Measurements from ENCODE around the gene SPOP. TPM values are rescaled to one million over a fixed set of nuclear protein-coding genes. Genes with fewer than 3 reads are reported as not detected.

The SPOP gene
- total and polyA plus RNA-seq, 9 of the 15 experiments (the other 6 are each of a cell fraction or from before 2014, with no cell fraction given), result 34.2 to 65.9 (median 39.7) TPM

GRCh38 chr17:49700960-49701359, 23.1 kb upstream of the SPOP start:
- Histone ChIP-seq H3K9me3 (replicated peaks; ENCODE audit: control insufficient read depth, insufficient read depth, low read depth, low read length) (no peaks in the 10 kb centered on the region), H3K27me3 (ENCODE audit: control insufficient read depth in 2 of 2, insufficient read depth in 2 of 2, low read length in 2 of 2) (no peaks in the 10 kb centered on the region; a peak in 1 of 5 replicates), H3K9ac (ENCODE audit: insufficient read depth in 1 of 2, low read depth in 2 of 2, low read length in 2 of 2) (no peak overlapping the region), H3K4me3 (no peak overlapping the region), H3K4me1 (replicated peaks in 1 of 2; ENCODE audit: control insufficient read depth in 2 of 2, insufficient read depth in 2 of 2, low read length in 2 of 2) (no peaks in the 10 kb centered on the region; a peak in 1 of 5 replicates), H4K20me1 (replicated peaks; ENCODE audit: control insufficient read depth, insufficient read depth, low read length) (no peaks in the 10 kb centered on the region; the same call in 1 of the 2 replicates), H2AFZ (ENCODE audit: low read depth, low read length) (no peak overlapping the region), H3K79me2 (ENCODE audit: control insufficient read depth, insufficient read depth, low read length) (no peaks in the 10 kb centered on the region), H3K4me2 (ENCODE audit: insufficient read depth, low read length) (no peak overlapping the region), H3K9me1 (ENCODE audit: control insufficient read depth, insufficient read depth, low read length) (no peaks in the 10 kb centered on the region), H3K27ac (ENCODE audit: extremely low read depth, low read depth, low read length) (no peak overlapping the region), H3K36me3 (ENCODE audit: control insufficient read depth, insufficient read depth, low read length) (peaks cover 59% of the 10 kb centered on the region)
- BruUV-seq (replicated peaks), result no TSS peak
- ATAC-seq (no peak), DNase-seq (ENCODE audit: extremely low read depth in 1 of 4, low spot score in 3 of 4) (no peak), FAIRE-seq (no peak)
- ChIA-PET POLR2A (interaction anchor here (0.5 to 3.5 kb wide), 6 partner anchors 8 to 898 kb away, joined by 3 to 23 read pairs (median 3); partner anchors contain the start of gene SLC35B1), CTCF (ENCODE audit: low intra/inter-chr PET ratio) (no interaction called here)
- in situ Hi-C loops (cut with MboI) (no loop called here), intact Hi-C loops (cut with micrococcal nuclease) (no loop called here)
- WGBS (ENCODE audit: insufficient coverage, low coverage, missing lambda C conversion rate), result 78% methylated on average over 6 of the region's 6 CpGs
- no peak for TF ChIP-seq PYGO2 (tag; IDR thresholded peaks at IDR 0.05)
- TF ChIP-seq KDM4B (IDR thresholded peaks at IDR 0.05; ENCODE audit: borderline replicate concordance in 2 of 2, low read depth in 1 of 2), result no peak
- TF ChIP-seq TEAD4 (IDR thresholded peaks at IDR 0.05; ENCODE audit: low read length), result no peak
- TF ChIP-seq TEAD4 (CRISPR knock-in tag; IDR thresholded peaks at IDR 0.05; ENCODE audit: borderline replicate concordance), result no peak
- TF ChIP-seq ARID3B (CRISPR knock-in tag; IDR thresholded peaks at IDR 0.05; ENCODE audit: borderline replicate concordance), result no peak
- TF ChIP-seq PRPF4 (IDR thresholded peaks at IDR 0.05; ENCODE audit: insufficient read depth, low read depth, low read length, poor library complexity, severe bottlenecking), result no peak
- TF ChIP-seq POU5F1 (IDR thresholded peaks at IDR 0.05; ENCODE audit: borderline replicate concordance, low read depth, low read length, partially characterized antibody), result no peak
- TF ChIP-seq POLR3A (IDR thresholded peaks at IDR 0.05; ENCODE audit: borderline replicate concordance, extremely low read depth, insufficient read depth, insufficient read length), result no peak
- no peak for TF ChIP-seq USF1 (CRISPR knock-in tag; IDR thresholded peaks at IDR 0.05)
